GM12892 (cell line): ENCODE data around the gene SRD5A2. TPM values are rescaled to one million over a fixed set of nuclear protein-coding genes. Genes with fewer than 3 reads are reported as not detected.

ENCODE experiments used
- DNase-seq: peaks from one replicate; pipeline ENCODE4 v3.0.0; 2011; ENCODE audit not compliant: insufficient read length
- FAIRE-seq: peaks from 2 replicates; lab custom pipeline; 2011; peaks lifted over from hg19 to GRCh38; lab: Jason Lieb, UNC
- POLR2A ChIP-seq: IDR thresholded peaks from 2 replicates; pipeline ENCODE4 v1.6.1; 2011; ENCODE audit warnings: low read depth, low read length, control low read depth
- POLR2AphosphoS5 ChIP-seq: IDR thresholded peaks from 2 replicates; pipeline ENCODE4 v1.6.1; 2011; ENCODE audit warnings: low read depth, low read length, control low read depth
- TAF1 ChIP-seq: IDR thresholded peaks from 2 replicates; pipeline ENCODE4 v1.6.1; 2011; ENCODE audit warnings: low read depth, mild to moderate bottlenecking, control low read depth, low read length, borderline replicate concordance
- polyA plus RNA-seq: library from polyadenylated mRNA; unstranded; fragments of >200 nt; gene quantifications from one replicate; pipeline ENCODE4 v1.2.1, GENCODE V29; 2012; ENCODE audit warnings: missing spikeins, inconsistent platforms; ENCODE audit not compliant: missing spikeins

SRD5A2 gene
- polyA plus RNA-seq: not detected

- FAIRE-seq: no peak
- no peak for DNase-seq
- TF ChIP-seq POLR2A (no peak), TAF1 (no peak), POLR2AphosphoS5 (no peak)
Observed at GRCh38 chr2:31580321-31581117, at the start of gene SRD5A2. TSS of gene SRD5A2 (minus strand) at chr2:31580938. CDS start at chr2:31580900, 38 bp downstream.

- no peak for FAIRE-seq
- no peak for DNase-seq
- TF ChIP-seq TAF1 (no peak), POLR2A (no peak), POLR2AphosphoS5 (no peak)
Observed at GRCh38 chr2:31606509-31606908, 25.8 kb upstream of the SRD5A2 start.

GRCh38 chr2:31598694-31599093 is 18.0 kb upstream of the SRD5A2 start:
- TF ChIP-seq TAF1: no peak
- TF ChIP-seq POLR2A: no peak
- no peak for TF ChIP-seq POLR2AphosphoS5
- no peak for FAIRE-seq
- DNase-seq: no peak

- DNase-seq (no peak), FAIRE-seq (no peak)
- TF ChIP-seq POLR2AphosphoS5 (no peak), TAF1 (no peak), POLR2A (no peak)
Observed at GRCh38 chr2:31586230-31586629, 5.5 kb upstream of the SRD5A2 start.

- no peak for FAIRE-seq
- DNase-seq: no peak
Observed at GRCh38 chr2:31581124-31581795, 522 bp upstream of the SRD5A2 start.

GRCh38 chr2:31579996-31580320 is 780 bp downstream of the SRD5A2 start:
- no peak for FAIRE-seq
- TF ChIP-seq TAF1 (no peak), POLR2A (no peak), POLR2AphosphoS5 (no peak)
- no peak for DNase-seq

More at GRCh38 chr2:31581124-31581795, 522 bp upstream of the SRD5A2 start:
- TF ChIP-seq TAF1: no peak
- TF ChIP-seq POLR2A: no peak
- TF ChIP-seq POLR2AphosphoS5: no peak

GRCh38 chr2:31578316-31578715 is 2.4 kb downstream of the SRD5A2 start:
- no peak for DNase-seq

GRCh38 chr2:31577143-31577542 is 3.6 kb downstream of the SRD5A2 start:
- TF ChIP-seq TAF1: no peak
- no peak for TF ChIP-seq POLR2A
- no peak for TF ChIP-seq POLR2AphosphoS5
- FAIRE-seq (no peak), DNase-seq (no peak)

More at GRCh38 chr2:31578316-31578715, 2.4 kb downstream of the SRD5A2 start:
- no peak for FAIRE-seq
- TF ChIP-seq POLR2A (no peak), TAF1 (no peak), POLR2AphosphoS5 (no peak)

GRCh38 chr2:31568585-31569201 is 12.0 kb downstream of the SRD5A2 start:
- TF ChIP-seq POLR2A: no peak
- TF ChIP-seq POLR2AphosphoS5: no peak
- TF ChIP-seq TAF1: no peak
- DNase-seq (no peak), FAIRE-seq (no peak)

- DNase-seq: no peak
- FAIRE-seq: no peak
- no peak for TF ChIP-seq POLR2A
- no peak for TF ChIP-seq POLR2AphosphoS5
- no peak for TF ChIP-seq TAF1
Observed at GRCh38 chr2:31567679-31568078, 13.1 kb downstream of the SRD5A2 start.

- FAIRE-seq (no peak), DNase-seq (no peak)
- TF ChIP-seq POLR2AphosphoS5: no peak
- no peak for TF ChIP-seq TAF1
- TF ChIP-seq POLR2A: no peak
Observed at GRCh38 chr2:31563273-31563839, 17.4 kb downstream of the SRD5A2 start.
